HG02852 (cell line): Measurements from ENCODE around the gene CCNL2.
"Not testable (repeated sequence)": the region's sequence is repeated elsewhere in the genome, so short reads cannot be mapped to it uniquely, and the experiment has no call there.

Experiments used
- ATAC-seq: cut with Tn5 transposase; IDR thresholded peaks from one replicate; pipeline ENCODE4 v1.9.1; 2021; ENCODE audit warnings: mild to moderate bottlenecking, moderate library complexity; ENCODE audit not compliant: unreplicated experiment

CCNL2 gene

DNA sequence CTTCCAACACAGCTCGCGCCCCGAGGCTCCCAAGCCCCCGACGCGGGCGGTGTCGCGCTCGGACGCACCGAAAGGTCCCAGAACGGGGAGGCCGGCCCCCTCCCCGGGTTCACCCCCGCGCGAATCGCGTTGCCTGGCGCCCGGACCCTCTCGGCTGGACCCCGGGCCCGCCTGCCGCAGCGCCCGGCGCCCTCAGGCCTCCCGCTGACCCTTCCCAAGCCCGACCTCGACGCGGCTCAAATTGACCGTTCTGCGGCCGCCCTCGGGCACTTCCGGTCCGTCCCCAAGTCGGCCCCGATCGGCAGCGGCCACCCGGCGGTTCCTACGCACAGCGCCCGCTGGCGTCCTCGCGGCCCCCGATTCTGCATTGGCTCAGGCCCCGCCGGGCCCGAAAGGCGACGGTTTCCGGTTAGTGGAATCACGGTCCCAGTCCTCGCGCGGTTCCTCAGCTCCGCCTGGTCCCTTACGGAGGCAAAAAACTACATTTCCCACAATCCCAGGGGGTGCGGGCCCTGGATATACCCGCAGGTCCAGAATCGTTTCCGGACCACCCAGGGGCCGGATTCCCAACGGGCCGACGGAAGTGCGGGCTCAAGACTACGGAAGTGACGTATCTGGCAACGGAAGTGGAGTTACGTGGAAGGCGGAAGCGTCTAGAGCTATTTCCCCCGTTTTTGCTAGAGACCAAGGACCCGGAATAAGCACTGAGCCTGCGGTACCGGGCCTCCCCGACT, 24.0 kb downstream of the CCNL2 start, which contains the start of gene AURKAIP1:
Gene AURKAIP1 (minus strand): TSS at position 279 of the 734 bp plus-strand sequence. CDS start 451 bp downstream, outside the sequence.
- ATAC-seq, result peak; percentile 87

DNA sequence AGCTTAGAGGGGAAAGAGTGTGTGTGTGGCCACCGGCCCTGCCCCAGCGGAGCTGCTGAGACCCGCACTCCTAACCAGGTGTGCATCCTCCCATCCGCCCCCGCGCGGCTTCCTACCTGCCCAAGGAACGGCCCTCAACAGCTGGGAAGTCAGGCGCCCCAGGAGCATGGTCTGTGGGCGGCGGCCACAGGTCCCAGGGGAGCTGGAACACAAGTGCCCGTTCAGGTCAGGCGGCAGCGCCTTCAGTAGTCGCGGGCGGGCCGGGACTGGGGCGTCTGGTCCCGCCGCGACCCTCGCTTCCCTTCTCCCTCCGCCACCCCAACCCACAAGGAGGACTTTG, 24.6 kb downstream of the CCNL2 start:
- ATAC-seq, result peak; percentile 2

GRCh38 chr1:1373815-1374588, 25.1 kb downstream of the CCNL2 start:
- no peak for ATAC-seq

- no peak for ATAC-seq
These were observed 25.9 kb downstream of the CCNL2 start for GRCh38 chr1:1373051-1373814.

DNA sequence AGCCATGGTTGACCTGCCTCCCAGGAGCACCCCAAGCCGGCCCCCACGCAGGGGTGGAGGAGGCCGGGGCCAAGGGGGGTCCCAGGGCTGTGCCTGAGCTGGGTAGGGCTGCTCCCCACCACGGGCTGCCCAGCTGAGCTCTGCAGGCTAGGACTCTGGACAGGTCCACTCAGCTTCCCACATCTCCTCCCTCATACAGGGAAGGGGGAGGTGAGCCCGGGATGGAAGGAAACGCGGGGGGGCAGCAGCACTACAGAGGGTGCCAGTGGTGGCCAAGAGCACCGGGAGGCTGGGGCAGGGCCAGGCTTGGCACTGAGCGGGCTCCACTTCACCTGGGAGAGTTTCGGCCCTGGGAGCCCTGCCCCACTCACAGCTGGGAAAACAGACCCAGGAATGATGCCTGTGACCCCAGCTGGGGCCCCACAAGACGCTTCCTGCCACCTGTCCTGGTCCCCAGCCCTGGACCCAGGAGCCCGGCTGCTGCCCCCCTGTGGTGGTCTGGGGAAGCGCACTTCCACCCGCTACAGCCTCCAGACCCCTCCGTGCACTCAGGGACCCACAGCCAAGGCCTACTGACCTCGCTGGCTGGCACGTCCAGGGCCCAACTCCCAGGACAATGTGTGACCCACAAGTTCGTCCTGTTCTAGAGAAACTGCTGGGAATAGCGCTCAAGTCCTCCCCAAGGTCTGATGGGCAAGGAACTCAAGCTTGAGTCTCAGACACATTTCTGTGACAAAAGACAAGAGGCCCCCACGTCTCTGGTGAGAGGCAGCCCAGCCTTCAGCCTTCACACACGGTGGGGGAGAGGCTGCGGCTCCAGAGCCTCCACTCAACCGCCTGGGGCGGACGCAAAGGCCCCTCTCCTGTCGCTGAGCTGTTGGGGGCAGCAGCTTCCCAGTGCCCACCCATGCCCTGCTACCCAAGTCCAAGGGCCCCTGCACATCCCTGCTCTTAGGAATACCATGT, 27.1 kb downstream of the CCNL2 start:
- no peak for ATAC-seq

DNA sequence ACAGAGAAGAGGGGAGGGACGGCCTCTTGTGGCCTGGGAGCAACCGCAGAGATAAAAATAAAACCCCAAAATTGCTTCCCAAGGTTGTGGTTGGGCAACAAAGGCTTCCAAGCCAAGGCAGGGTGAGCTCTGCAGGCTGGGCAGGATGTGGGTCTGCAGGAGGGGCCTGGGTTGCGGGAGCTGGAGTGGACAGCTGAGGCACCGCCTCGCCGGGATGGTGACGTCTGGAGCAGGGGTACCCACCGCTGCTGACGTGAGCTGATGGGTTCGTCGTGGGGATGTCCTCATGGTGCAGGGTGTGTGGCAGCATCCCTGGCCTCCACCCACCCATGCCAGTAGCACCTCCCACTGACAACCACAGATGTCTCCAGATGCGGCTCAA, 27.8 kb downstream of the CCNL2 start:
- no peak for ATAC-seq

GRCh38 chr1:1370771-1371300, 28.3 kb downstream of the CCNL2 start:
- ATAC-seq, result no peak

GRCh38 chr1:1370094-1370493, 29.0 kb downstream of the CCNL2 start:
- ATAC-seq, result not testable (repeated sequence)

GRCh38 chr1:1367315-1367714, 31.8 kb downstream of the CCNL2 start:
- no peak for ATAC-seq

- ATAC-seq, result no peak
These were observed 32.5 kb downstream of the CCNL2 start for GRCh38 chr1:1366699-1367066.

DNA sequence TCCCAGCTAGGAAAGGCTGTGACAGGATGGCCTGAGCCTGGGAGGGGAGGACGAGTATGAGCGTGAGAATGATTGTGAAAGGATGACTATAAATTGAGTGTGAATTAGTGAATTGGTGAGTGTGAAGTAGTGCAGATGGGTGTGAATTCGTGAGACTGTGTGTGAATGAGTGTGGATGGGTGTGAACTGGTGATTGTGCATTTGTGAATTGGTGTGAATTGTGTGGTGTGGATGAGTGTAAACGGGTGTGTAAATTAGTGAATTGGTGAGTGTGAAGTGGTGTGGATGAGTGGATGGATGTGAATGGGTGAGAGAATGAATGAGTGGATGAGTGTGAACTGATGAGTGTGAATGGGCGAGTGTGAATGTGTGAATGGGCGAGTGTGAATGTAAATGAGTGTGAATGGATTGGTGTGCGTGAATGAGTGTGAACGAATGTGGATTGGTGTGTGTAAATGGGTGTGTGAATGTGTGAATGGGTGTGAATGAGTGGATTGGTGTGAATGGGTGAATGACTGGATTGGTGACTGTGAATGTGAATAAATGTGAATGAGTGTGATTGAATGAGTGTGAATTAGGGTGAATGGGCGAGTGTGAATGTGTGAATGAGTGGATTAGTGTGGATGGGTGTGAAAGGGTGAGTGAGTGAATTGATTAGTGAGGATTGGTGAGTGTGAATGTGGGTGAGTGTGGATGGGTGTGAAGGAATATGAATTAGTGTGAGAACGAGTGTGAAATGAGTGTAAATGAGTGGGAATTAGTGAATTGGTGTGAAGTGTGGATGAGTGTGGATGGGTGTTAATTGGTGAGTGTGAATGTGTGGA, 33.0 kb downstream of the CCNL2 start:
- ATAC-seq, result no peak

GRCh38 chr1:1364266-1364665, 34.9 kb downstream of the CCNL2 start:
- no peak for ATAC-seq

DNA sequence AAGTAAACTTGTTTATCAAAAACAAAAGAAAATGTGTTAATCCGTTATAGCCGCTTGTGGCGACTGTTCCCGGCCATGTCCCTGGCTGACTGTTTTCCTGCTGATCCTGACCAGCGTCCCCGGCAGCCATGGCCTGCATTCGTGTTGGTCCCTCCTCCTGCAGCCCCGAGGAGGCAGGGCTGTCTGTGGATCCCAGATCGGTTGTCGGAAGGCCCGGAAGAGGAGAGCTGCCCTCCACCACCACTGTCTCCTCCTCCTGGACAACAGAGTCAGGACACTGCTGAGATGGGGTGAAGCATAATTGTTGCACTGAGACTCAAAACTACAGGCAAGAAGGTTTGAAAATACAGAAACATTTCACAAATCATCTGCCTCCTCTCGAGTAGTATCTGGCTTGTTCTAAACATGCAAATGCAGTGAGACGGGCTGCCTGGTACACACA, 37.1 kb downstream of the CCNL2 start:
- no peak for ATAC-seq

GRCh38 chr1:1361233-1361981, 37.7 kb downstream of the CCNL2 start:
- ATAC-seq, result no peak

- no peak for ATAC-seq
These were observed 38.5 kb downstream of the CCNL2 start for GRCh38 chr1:1360506-1361169.

- no peak for ATAC-seq
These were observed 39.3 kb downstream of the CCNL2 start for GRCh38 chr1:1359664-1360468.

GRCh38 chr1:1359308-1359663, 39.8 kb downstream of the CCNL2 start:
- ATAC-seq, result no peak
